Lung (tissue), 12 donors: ENCODE measurements around the gene PLB1. TPM values are rescaled to one million over a fixed set of nuclear protein-coding genes. Genes with fewer than 3 reads are reported as not detected.

Source experiments
- ATAC-seq: fragments of 200-7000 bp; cut with Tn5 transposase; one replicate; pipeline ENCODE4 v1.9.1; 2020; ENCODE audit warnings: moderate number of reproducible peaks; ENCODE audit not compliant: insufficient read depth, low FRiP score
- DNase-seq, 3 donors: peaks; one replicate each; pipeline ENCODE4 v3.0.0-alpha.2; 2013 to 2017
- H3K27ac ChIP-seq, 2 donors: one replicate each; pipeline ENCODE4 v1.5.1; 2013; ENCODE audit warnings: mild to moderate bottlenecking in 2 of 2, moderate library complexity in 2 of 2, control low read depth in 1 of 2, inconsistent platforms in 1 of 2, low read depth in 1 of 2, low read length in 1 of 2
- H3K27me3 ChIP-seq, 3 donors: one replicate each; pipeline ENCODE4 v1.5.1; 2013; ENCODE audit warnings: low read length in 2 of 3; ENCODE audit not compliant: control insufficient read depth in 3 of 3, insufficient read depth in 3 of 3
- H3K36me3 ChIP-seq, 4 donors: one replicate each; pipeline ENCODE4 v1.5.1; 2013; ENCODE audit warnings: low read length in 4 of 4, mild to moderate bottlenecking in 1 of 4, moderate library complexity in 1 of 4; ENCODE audit not compliant: control insufficient read depth in 4 of 4, insufficient read depth in 4 of 4
- H3K4me1 ChIP-seq, 5 donors: one replicate each; pipeline ENCODE4 v1.5.1; 2013; ENCODE audit warnings: low read length in 5 of 5, mild to moderate bottlenecking in 2 of 5, moderate library complexity in 1 of 5; ENCODE audit not compliant: control insufficient read depth in 5 of 5, insufficient read depth in 5 of 5
- H3K4me3 ChIP-seq: one replicate; pipeline ENCODE4 v1.5.1; 2013; ENCODE audit warnings: mild to moderate bottlenecking, control low read depth, moderate library complexity
- H3K9ac ChIP-seq, 2 donors: one replicate each; pipeline ENCODE4 v1.5.1; 2013; ENCODE audit warnings: low read length in 2 of 2, control low read depth in 1 of 2; ENCODE audit not compliant: insufficient read depth in 1 of 2
- H3K9me3 ChIP-seq, 4 donors: one replicate each; pipeline ENCODE4 v1.5.1; 2013; ENCODE audit warnings: low read length in 3 of 4, mild to moderate bottlenecking in 1 of 4, moderate library complexity in 1 of 4; ENCODE audit not compliant: control insufficient read depth in 4 of 4, insufficient read depth in 3 of 4
- WGBS, 2 donors: extraction: QIAGEN DNeasy Blood & Tissue Kit; methylation state at CpG; one replicate each; pipeline ENCODE4 v1.1.7; 2013; 5-methylcytosine and 5-hydroxymethylcytosine counted together
- polyA plus RNA-seq, 2 donors: library from polyadenylated mRNA; stranded (reverse); fragments of 200-250 nt; gene quantifications; one replicate each; pipeline ENCODE4 v1.2.1, GENCODE V29; 2013
- total RNA-seq, 2 donors: library from RNA; depleted of rRNA in 1 of 2; stranded (reverse); fragments of >200 nt in 1 of 2; gene quantifications; one replicate each; pipeline ENCODE4 v1.2.1, GENCODE V29; 2014 to 2021
- TF ChIP-seq, protein P1 (sequence below): IDR thresholded peaks from 2 replicates; pipeline ENCODE4 v1.5.1; 2012; ENCODE audit warnings: mild to moderate bottlenecking; ENCODE audit errors: control extremely low read depth, extremely low read depth
- donor health status: control.
- donor health status: control.
- donor health status: Bipolar disorder and iron deficiency.
- donor health status: healthy.
- donor health status: DM: yes; HTN: yes; CAD: no.

The PLB1 gene
- total and polyA plus RNA-seq, 4 donors: 1.0 to 10.3 (median 6.7) TPM

DNA sequence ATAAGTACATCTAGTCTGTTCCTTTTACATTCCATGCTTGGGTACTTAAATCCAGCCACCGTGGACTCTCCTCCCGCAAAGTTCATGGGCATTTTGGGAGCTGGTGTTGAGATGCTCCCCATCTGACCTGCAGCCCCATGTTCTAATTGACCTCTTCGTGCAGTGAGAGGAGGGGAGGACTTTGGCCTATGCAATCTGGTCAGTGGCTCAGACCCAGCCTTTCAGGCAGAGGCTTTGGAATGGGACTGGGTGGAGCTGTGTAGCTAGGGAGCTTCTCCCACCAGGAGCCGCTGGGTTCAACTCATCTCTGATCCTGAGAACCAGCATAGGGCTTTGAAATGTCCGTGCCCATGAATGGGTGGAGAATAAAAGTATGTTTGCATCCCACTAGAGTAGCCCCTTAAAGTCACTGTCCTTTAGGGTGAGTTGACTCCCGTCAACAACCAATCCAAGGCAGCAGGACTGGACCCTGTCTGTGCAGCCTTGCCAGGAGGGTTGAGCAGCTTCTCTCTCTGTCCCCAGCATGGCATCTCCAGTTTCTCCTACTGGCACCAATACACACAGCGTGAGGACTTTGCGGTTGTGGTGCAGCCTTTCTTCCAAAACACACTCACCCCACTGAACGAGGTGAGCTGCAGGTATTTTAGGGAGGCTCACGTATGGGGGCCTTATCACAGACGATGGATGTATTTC is 135.8 kb downstream of the PLB1 start:
- H3K36me3 ChIP-seq: no peaks in the 10 kb centered on the region
- no peak overlapping the region for H3K27ac ChIP-seq
- ATAC-seq (no peak), DNase-seq (no peak)
- peaks cover 4 to 25% (median 10%) of the 10 kb centered on the region in 5 donors for H3K4me1 ChIP-seq
- no peaks in the 10 kb centered on the region for H3K9me3 ChIP-seq
- no peaks in the 10 kb centered on the region for H3K27me3 ChIP-seq
- TF ChIP-seq, protein P1, sequence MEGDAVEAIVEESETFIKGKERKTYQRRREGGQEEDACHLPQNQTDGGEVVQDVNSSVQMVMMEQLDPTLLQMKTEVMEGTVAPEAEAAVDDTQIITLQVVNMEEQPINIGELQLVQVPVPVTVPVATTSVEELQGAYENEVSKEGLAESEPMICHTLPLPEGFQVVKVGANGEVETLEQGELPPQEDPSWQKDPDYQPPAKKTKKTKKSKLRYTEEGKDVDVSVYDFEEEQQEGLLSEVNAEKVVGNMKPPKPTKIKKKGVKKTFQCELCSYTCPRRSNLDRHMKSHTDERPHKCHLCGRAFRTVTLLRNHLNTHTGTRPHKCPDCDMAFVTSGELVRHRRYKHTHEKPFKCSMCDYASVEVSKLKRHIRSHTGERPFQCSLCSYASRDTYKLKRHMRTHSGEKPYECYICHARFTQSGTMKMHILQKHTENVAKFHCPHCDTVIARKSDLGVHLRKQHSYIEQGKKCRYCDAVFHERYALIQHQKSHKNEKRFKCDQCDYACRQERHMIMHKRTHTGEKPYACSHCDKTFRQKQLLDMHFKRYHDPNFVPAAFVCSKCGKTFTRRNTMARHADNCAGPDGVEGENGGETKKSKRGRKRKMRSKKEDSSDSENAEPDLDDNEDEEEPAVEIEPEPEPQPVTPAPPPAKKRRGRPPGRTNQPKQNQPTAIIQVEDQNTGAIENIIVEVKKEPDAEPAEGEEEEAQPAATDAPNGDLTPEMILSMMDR: no peak
- no peak overlapping the region for H3K9ac ChIP-seq
- no peak overlapping the region for H3K4me3 ChIP-seq
- WGBS, 2 donors: 78 to 95% methylated on average over 11 of the region's 11 CpGs

- no peak for ATAC-seq
- peaks cover 0 to 30% (median 14%) of the 10 kb centered on the region in 5 donors for H3K4me1 ChIP-seq
- 88 to 96% methylated on average over 6 of the region's 6 CpGs for WGBS, 2 donors
- no peaks in the 10 kb centered on the region for H3K27me3 ChIP-seq
- H3K9ac ChIP-seq: no peak overlapping the region
- no peaks in the 10 kb centered on the region for H3K36me3 ChIP-seq
- TF ChIP-seq, protein P1: no peak
- DNase-seq: no peak
- no peak overlapping the region for H3K27ac ChIP-seq
- H3K4me3 ChIP-seq: no peak overlapping the region
- no peaks in the 10 kb centered on the region for H3K9me3 ChIP-seq
Measured at GRCh38 chr2:28632791-28633190, 136.9 kb downstream of the PLB1 start.

DNA sequence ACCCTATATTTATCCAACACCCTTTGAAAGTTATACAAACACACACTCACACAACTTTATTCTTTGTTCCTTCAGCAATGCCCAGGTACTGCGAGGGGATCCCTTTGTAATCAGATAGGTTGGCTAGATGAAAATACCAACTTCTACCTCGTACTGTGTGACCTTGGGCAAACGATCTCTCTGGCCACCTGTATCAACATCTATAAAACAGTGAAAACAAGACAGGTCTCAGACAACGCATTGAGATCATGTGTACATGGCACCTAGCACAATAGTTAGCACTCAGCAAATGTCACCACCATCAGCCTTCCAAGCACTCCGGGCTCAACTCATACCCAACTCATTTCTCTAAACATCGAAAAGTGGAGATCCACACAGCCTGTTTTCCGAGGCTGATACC is 137.3 kb downstream of the PLB1 start:
- Histone ChIP-seq H3K9me3 (no peaks in the 10 kb centered on the region), H3K27me3 (no peaks in the 10 kb centered on the region), H3K36me3 (no peaks in the 10 kb centered on the region), H3K9ac (no peak overlapping the region), H3K4me3 (no peak overlapping the region), H3K27ac (no peak overlapping the region), H3K4me1 (peaks cover 0 to 30% (median 15%) of the 10 kb centered on the region in 5 donors)
- DNase-seq: no peak
- WGBS, 2 donors: 82 to 91% methylated on average over 7 of the region's 7 CpGs
- no peak for ATAC-seq
- TF ChIP-seq, protein P1: no peak

DNA sequence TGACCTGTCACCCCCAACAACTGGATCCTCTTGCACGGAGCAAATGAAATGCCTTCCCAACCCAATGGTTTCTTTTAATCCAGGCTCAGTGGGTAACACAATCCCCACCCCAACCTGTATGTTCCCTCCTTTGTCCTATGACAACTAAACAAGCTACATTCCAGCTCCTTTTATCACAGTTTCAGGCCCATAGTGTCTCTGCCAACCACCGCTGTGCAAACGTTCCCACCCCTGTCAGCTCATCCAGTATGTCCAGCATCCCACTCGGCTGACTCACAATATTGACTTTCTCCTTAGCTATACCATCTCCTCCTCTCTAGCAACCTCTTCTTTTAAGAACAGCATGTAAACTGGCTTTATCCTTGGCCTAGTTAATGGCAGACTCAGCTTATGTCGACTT is 137.9 kb downstream of the PLB1 start:
- no peak overlapping the region for H3K27ac ChIP-seq
- 80 to 87% methylated on average over 5 of the region's 5 CpGs for WGBS, 2 donors
- ATAC-seq: no peak
- H3K27me3 ChIP-seq: no peaks in the 10 kb centered on the region
- TF ChIP-seq, protein P1: no peak
- no peak overlapping the region for H3K9ac ChIP-seq
- H3K4me1 ChIP-seq: peaks cover 0 to 30% (median 15%) of the 10 kb centered on the region in 5 donors
- H3K9me3 ChIP-seq: no peaks in the 10 kb centered on the region
- no peak for DNase-seq
- H3K4me3 ChIP-seq: no peak overlapping the region
- H3K36me3 ChIP-seq: no peaks in the 10 kb centered on the region
